ENCODE results near the gene KPTN.

Gene KPTN

GRCh38 chr19:47465957-47466356 lies 18.1 kb downstream of the KPTN start:
- TF ChIP-seq, protein P1, sequence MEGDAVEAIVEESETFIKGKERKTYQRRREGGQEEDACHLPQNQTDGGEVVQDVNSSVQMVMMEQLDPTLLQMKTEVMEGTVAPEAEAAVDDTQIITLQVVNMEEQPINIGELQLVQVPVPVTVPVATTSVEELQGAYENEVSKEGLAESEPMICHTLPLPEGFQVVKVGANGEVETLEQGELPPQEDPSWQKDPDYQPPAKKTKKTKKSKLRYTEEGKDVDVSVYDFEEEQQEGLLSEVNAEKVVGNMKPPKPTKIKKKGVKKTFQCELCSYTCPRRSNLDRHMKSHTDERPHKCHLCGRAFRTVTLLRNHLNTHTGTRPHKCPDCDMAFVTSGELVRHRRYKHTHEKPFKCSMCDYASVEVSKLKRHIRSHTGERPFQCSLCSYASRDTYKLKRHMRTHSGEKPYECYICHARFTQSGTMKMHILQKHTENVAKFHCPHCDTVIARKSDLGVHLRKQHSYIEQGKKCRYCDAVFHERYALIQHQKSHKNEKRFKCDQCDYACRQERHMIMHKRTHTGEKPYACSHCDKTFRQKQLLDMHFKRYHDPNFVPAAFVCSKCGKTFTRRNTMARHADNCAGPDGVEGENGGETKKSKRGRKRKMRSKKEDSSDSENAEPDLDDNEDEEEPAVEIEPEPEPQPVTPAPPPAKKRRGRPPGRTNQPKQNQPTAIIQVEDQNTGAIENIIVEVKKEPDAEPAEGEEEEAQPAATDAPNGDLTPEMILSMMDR (IDR thresholded peaks at IDR 0.05; ENCODE audit: low read depth, low read length, missing control alignments), result no peak
- no peak overlapping the region for H3K4me3 ChIP-seq (ENCODE audit: low read depth, low read length)
- in situ Hi-C loops (cut with HindIII; ENCODE audit: low sequenced_read_pairs), result no loop called here
- DNase-seq (ENCODE audit: low read depth), result no peak

DNA sequence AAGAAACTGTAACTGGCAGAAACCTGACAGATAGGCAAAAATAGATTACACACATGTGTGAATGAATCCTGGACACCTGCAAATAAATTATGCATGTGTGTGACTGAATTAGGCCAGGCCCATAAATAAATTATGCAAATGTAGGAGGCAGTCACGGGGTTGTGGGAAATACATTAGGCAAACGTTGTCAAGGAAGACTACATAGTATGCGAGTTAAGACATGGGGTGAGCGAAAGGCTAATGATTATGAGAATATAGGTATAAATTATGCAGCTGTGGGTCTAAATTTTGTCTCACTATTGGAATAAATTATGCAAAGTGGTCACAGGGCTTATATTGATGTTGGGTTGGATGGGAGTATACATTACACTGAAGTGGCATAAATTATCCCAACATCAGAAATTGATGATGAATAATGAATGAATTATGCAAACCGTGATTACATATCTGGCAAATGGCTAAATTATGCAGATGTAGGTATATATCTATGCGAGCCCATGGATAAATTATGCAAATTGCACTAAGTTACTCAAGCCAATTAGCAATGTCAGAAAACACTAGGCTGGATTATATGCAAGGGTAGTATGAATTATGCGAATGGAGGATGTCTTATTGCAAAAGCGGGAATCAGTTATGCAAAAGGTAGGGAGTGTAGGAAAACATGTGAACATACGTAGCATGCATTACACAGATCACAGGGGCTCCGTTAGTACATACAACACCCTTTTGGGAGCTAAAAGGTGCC lies 19.2 kb downstream of the KPTN start:
- H3K4me3 ChIP-seq (ENCODE audit: low read depth, low read length), result no peak overlapping the region
- TF ChIP-seq, protein P1 (IDR thresholded peaks at IDR 0.05; ENCODE audit: low read depth, low read length, missing control alignments), result no peak
- no peak for DNase-seq (ENCODE audit: low read depth)
- in situ Hi-C loops (cut with HindIII; ENCODE audit: low sequenced_read_pairs), result no loop called here

DNA sequence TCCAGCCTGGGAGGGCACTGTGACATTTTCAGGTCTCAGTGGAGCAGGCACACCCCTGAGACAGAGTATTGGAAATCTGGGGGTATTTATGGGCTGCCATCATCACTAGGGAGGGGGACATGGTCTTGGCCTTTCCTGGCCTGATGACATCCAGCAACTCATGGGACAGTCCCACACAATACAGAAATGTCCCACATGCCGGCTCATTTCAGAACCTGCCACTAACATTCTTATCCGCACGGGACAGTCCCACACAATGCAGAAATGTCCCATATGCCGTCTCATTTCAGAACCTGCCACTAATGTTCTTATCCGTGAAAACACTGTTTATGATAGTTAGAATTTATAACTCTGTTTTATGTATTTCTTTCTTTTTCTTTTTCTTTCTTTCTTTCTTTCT lies 22.1 kb downstream of the KPTN start:
- in situ Hi-C loops (cut with HindIII; ENCODE audit: low sequenced_read_pairs), result no loop called here
- TF ChIP-seq, protein P1 (IDR thresholded peaks at IDR 0.05; ENCODE audit: low read depth, low read length, missing control alignments), result no peak
- no peak for DNase-seq (ENCODE audit: low read depth)
- no peak overlapping the region for H3K4me3 ChIP-seq (ENCODE audit: low read depth, low read length)

- in situ Hi-C loops (cut with HindIII; ENCODE audit: low sequenced_read_pairs), result no loop called here
- no peak overlapping the region for H3K4me3 ChIP-seq (ENCODE audit: low read depth, low read length)
- no peak for DNase-seq (ENCODE audit: low read depth)
- TF ChIP-seq, protein P1 (IDR thresholded peaks at IDR 0.05; ENCODE audit: low read depth, low read length, missing control alignments), result no peak
These were observed 24.5 kb downstream of the KPTN start for GRCh38 chr19:47459477-47459876.

- TF ChIP-seq, protein P1 (IDR thresholded peaks at IDR 0.05; ENCODE audit: low read depth, low read length, missing control alignments), result no peak
- no peak overlapping the region for H3K4me3 ChIP-seq (ENCODE audit: low read depth, low read length)
- DNase-seq (ENCODE audit: low read depth), result no peak
- in situ Hi-C loops (cut with HindIII; ENCODE audit: low sequenced_read_pairs), result no loop called here
These were observed 25.3 kb downstream of the KPTN start for GRCh38 chr19:47458672-47459071.

- no peak overlapping the region for H3K4me3 ChIP-seq (ENCODE audit: low read depth, low read length)
- TF ChIP-seq, protein P1 (IDR thresholded peaks at IDR 0.05; ENCODE audit: low read depth, low read length, missing control alignments), result no peak
- in situ Hi-C loops (cut with HindIII; ENCODE audit: low sequenced_read_pairs), result no loop called here
- DNase-seq (ENCODE audit: low read depth), result no peak
These were observed 27.1 kb downstream of the KPTN start for GRCh38 chr19:47456721-47457474.

Data from astrocyte of the cerebellum (primary cell).